ENCODE measurements around the gene CRABP1.

Gene CRABP1

GRCh38 chr15:78347586-78348543, 7.7 kb downstream of the CRABP1 start:
- DNase-seq (ENCODE audit: low spot score): no peak

- DNase-seq (ENCODE audit: low spot score): no peak
These were observed 9.9 kb downstream of the CRABP1 start for GRCh38 chr15:78350058-78350457.

GRCh38 chr15:78351539-78351938, 11.4 kb downstream of the CRABP1 start:
- no peak for DNase-seq (ENCODE audit: low spot score)

DNA sequence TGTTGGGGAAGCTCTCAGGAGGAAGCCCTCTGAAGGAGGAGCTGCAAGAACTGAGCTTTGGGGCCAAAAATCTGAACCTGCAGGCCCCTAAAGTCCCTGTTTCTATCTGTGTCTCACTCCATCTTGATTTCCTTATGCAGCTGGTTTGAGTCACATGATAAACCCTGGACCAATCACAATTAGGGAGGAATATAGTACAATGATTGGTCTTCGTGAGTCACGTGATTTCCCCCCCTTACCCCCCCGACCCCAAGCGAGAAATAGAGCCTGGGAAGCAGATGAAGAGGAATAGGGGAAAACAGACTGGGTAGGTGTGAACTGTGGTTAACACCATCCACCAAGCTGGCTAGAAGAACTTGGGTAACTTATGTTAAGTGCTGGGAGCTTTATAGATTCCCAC, 12.9 kb downstream of the CRABP1 start:
- DNase-seq (ENCODE audit: low spot score): no peak

- no peak for DNase-seq (ENCODE audit: low spot score)
These were observed 15.0 kb downstream of the CRABP1 start for GRCh38 chr15:78355177-78355576.

DNA sequence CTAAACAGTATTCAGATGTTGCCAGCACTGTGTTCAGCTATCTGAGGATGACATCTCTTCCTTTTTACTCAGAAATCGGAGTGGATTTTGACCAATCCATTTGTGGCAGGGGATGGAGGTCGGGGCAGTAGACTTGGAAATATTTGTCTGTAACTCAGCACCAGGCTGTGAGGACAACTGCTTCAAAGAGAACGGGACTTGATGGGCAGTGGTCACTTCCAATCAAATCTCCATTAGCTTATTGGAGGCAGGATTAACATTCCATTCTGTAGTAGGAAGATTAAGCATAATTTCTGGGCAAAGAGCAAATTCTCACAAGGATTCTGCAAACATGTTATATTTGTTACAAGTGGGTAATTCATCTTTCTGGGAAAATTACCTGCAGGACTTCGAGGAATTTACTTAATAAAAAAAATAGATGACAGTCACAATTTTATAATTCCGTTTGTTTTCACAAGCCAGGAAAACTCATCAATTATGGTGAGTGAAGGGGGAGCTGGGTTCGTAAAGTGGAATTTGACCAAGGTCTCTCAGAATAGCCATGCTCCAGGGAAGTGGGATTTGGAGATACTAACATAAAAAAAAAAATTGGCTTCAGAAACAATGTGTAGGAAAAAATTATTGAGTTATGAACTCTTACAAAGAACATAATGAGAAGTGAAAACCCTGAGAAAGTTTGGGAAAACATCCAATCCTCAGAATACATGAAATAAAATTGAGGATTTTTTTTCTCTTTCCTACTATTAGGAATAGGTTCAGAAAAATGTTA, 18.1 kb downstream of the CRABP1 start:
- no peak for DNase-seq (ENCODE audit: low spot score)

DNA sequence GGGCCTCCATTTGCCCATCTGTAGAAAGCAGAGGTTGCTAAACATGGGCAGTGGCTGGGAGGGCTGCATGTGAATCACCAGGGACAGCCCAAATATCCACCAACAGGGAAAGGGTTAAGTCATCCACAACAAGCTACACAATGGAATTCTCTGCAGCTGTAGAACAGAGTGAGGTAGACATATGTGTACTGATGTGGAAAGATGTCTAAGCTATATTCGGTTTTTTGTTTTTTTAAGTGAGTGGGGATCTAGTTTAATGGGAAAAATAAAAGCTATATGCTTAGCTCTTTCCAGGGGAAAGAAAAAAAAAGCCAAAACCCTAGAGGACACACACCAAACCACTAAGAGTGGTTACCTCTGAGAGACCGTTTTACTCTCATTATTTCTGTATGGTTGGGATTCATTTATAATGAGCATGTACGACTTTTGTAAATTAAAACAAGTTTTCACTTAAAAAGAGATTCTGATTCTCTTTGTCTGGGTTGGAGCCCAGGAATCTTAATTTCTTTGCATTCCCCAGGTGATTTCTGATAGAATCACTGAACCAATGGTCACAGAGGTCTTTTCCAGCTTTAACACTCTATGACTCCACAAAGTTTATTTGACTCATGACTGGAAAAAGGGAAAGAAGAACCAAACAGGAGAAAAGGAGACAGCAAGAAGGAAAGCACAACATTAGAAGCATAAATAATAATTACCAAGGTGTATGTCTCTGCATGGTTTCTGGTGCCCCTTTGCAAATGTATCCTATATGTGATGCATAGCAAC, 19.1 kb downstream of the CRABP1 start:
- DNase-seq (ENCODE audit: low spot score): no peak

- no peak for DNase-seq (ENCODE audit: low spot score)
These were observed 20.2 kb downstream of the CRABP1 start for GRCh38 chr15:78360367-78360801.

- DNase-seq (ENCODE audit: low spot score): no peak
These were observed 21.0 kb downstream of the CRABP1 start for GRCh38 chr15:78360958-78361718.

GRCh38 chr15:78361771-78362506, 21.8 kb downstream of the CRABP1 start:
- no peak for DNase-seq (ENCODE audit: low spot score)

DNA sequence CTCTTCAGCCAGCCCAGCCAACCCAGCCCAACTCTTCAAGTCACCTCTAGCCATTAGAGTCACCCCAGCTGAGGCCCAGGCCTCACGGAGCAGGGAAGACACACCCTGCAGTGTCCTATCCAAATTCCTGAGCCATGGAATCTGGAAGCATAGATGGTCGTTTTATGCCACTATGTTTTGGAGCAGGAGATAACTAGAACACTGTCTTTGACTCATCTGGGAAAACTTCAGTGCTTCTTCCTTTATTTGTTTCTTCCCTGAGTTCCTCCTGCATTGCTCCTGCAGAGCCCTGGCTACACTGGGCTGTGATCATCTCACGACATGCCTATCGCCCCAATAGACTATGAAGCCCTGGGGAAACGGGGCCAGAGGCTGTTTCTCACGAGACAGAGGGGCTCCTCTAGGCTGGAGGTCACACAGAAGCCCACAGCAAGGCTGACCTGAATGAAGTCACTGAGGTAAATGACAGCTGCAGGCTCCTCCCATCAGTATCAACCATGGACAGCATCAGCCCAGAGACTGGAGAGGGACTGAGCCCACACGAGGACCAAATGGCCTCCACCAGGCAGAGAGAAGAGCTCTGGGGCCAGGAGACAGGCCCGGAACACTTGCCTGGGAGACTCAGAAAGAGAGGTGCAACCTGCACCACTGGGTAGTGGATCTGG, 22.7 kb downstream of the CRABP1 start:
- no peak for DNase-seq (ENCODE audit: low spot score)

- no peak for DNase-seq (ENCODE audit: low spot score)
These were observed 23.2 kb downstream of the CRABP1 start for GRCh38 chr15:78363381-78363734.

GRCh38 chr15:78364233-78364632, 24.1 kb downstream of the CRABP1 start:
- no peak for DNase-seq (ENCODE audit: low spot score)

DNA sequence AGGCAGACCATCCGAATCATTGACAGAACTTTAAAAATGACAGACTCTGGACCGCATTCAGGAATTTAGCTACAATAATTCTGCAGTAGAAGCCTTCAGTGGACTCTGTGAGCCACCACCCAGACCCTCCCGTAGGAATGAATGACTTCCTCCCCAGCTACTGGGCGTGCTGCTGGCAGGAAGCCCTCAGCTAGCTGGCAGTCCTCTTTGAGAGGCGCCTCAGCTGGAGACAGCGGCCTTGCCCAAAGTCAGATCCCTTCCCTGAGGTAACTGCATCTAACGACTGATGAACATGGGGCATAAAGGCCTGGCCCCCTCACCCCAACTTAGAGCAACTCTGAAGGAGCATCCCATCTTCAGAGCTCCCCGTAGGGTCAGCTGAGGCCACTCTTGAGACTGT, 25.8 kb downstream of the CRABP1 start:
- DNase-seq (ENCODE audit: low spot score): no peak

GRCh38 chr15:78366342-78366741, 26.2 kb downstream of the CRABP1 start:
- DNase-seq (ENCODE audit: low spot score): no peak

DNA sequence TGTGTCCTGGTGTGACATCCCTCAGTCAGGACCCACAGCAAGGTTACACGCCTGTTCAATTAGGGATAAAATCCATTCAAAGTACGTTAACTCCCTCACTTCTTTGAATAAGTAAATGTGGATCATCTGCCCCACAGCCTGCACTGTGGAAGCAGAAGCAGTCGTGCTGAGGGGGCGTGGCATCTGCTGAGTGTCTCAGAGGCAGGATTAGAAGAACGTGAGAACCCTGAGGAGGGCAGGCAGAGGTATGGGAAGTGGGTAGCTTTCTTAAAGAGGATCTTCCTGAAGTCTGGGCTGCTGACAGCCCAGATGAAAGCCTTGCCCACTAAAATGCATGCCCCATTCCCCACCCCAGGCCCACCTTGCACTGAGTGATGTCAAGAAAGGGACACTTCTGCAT, 28.5 kb downstream of the CRABP1 start:
- DNase-seq (ENCODE audit: low spot score): no peak

GRCh38 chr15:78369161-78369560, 29.0 kb downstream of the CRABP1 start:
- no peak for DNase-seq (ENCODE audit: low spot score)

DNA sequence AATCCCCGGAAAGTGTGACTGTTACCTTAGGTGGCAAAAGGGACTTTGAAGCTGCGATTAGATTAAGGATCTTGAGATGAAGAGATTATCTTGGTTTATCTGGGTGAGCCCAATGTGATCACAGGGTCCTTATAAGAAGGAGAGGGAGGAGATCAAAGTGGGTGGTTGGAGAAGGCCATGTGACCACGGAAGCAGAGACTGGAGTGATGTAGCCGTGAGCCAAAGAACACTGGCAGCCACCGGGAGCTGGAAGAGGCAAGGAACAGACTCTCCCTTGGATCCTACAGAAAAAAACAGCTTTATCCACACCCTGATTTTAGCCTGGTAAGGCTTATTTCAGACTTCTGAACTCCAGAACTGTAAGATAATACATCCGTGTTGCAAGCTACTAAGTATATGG, 29.9 kb downstream of the CRABP1 start:
- DNase-seq (ENCODE audit: low spot score): no peak

DNA sequence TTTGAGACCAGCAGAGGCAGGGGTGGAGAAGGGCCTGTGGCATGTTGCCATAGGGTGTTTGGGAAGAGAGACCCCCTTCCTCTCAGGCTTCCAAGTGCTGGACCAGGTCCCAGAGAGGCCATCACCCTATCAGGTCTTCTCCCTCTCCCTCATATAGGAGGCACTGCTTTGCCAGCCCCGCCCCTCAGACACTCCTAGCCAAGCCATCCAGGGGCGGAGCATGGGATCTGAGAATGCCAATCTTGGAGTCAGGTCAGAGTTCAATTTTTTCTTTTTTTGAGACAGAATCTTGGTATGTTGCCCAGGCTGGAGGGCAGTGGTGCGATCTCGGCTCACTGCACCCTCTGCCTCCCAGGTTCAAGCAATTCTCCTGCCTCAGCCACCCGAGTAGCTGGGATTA, 32.7 kb downstream of the CRABP1 start:
- DNase-seq (ENCODE audit: low spot score): no peak
